CD4-positive, alpha-beta T cell (primary cell): ENCODE measurements around the gene GHR. TPM values are rescaled to one million over a fixed set of nuclear protein-coding genes. Genes with fewer than 3 reads are reported as not detected.
A peak's percentile ranks its signal among the peaks of the same experiment; 100 is the strongest.

Experiments used
- ATAC-seq: fragments of 200-7000 bp; cut with Tn5 transposase; one replicate; pipeline ENCODE4 v1.10.0; 2022; ENCODE audit warnings: mild to moderate bottlenecking; ENCODE audit not compliant: poor library complexity
- CTCF ChIA-PET: fragments of 350-600 bp; sonication (Branson Sonifier 250); formaldehyde crosslinking; loops from one replicate; lab custom pipeline; 2021; ENCODE audit warnings: antibody characterized with exemption, inconsistent platforms; lab: Charles Lee
- POLR2A ChIA-PET: fragments of 350-600 bp; sonication (Branson Sonifier 250); formaldehyde crosslinking; loops from one replicate; lab custom pipeline; 2021; ENCODE audit warnings: antibody characterized with exemption, inconsistent platforms; lab: Charles Lee
- DNase-seq, 14 experiments: peaks; one replicate each; pipeline ENCODE4 v3.0.0-alpha.2; 2013 to 2020; ENCODE audit warnings: mixed read lengths in 2 of 14
- H3K27ac ChIP-seq, 2 donors: one replicate each; pipeline versions ENCODE4 v1.5.1 to v1.7.0; 2013; ENCODE audit warnings: low read length in 2 of 2, low read depth in 1 of 2, mild to moderate bottlenecking in 1 of 2
- H3K27me3 ChIP-seq, 2 experiments: 1 replicate in 1 of 2; 2 replicates in 1 of 2; pipeline versions ENCODE4 v1.6.1 to v1.7.0; 2013; ENCODE audit warnings: low read length in 2 of 2, control low read depth in 1 of 2, mild to moderate bottlenecking in 1 of 2, moderate library complexity in 1 of 2; ENCODE audit not compliant: insufficient read depth in 2 of 2, control insufficient read depth in 1 of 2
- H3K36me3 ChIP-seq: one replicate; pipeline ENCODE4 v1.6.1; 2013; ENCODE audit warnings: low read length, control low read depth; ENCODE audit not compliant: insufficient read depth
- H3K4me1 ChIP-seq: one replicate; pipeline ENCODE4 v1.6.1; 2013; ENCODE audit warnings: low read length, control low read depth; ENCODE audit not compliant: insufficient read depth
- H3K4me3 ChIP-seq: one replicate; pipeline ENCODE4 v1.5.1; 2013; ENCODE audit warnings: mild to moderate bottlenecking, low read length, moderate library complexity
- H3K9me3 ChIP-seq, 2 experiments: 1 replicate in 1 of 2; 2 replicates in 1 of 2; pipeline versions ENCODE4 v1.6.1 to v1.7.0; 2013; ENCODE audit warnings: low read length in 2 of 2, mild to moderate bottlenecking in 2 of 2, control low read depth in 1 of 2, moderate library complexity in 1 of 2; ENCODE audit not compliant: control insufficient read depth in 1 of 2, insufficient read depth in 1 of 2
- H3K27ac Mint-ChIP-seq: one replicate; pipeline ENCODE4 v1.8.0; 2020; ENCODE audit warnings: mixed read lengths
- H3K27me3 Mint-ChIP-seq: one replicate; pipeline ENCODE4 v1.8.0; 2021; ENCODE audit warnings: mixed read lengths
- H3K36me3 Mint-ChIP-seq: one replicate; pipeline ENCODE4 v1.8.0; 2021; ENCODE audit warnings: low read depth, mixed read lengths
- H3K4me1 Mint-ChIP-seq: one replicate; pipeline ENCODE4 v1.8.0; 2021; ENCODE audit warnings: low read depth, mixed read lengths
- H3K4me3 Mint-ChIP-seq: one replicate; pipeline ENCODE4 v1.8.0; 2020; ENCODE audit warnings: mild to moderate bottlenecking, mixed read lengths
- H3K9me3 Mint-ChIP-seq: one replicate; pipeline ENCODE4 v1.8.0; 2020; ENCODE audit warnings: mixed read lengths
- CTCF ChIP-seq: fragments of 200-600 bp; IDR thresholded peaks from one replicate; pipeline ENCODE4 v1.8.0; 2022; ENCODE audit warnings: antibody characterized with exemption, mild to moderate bottlenecking
- intact Hi-C, 2 experiments: fragments of 100-400 bp; cut with DNase I in 1 of 2; cut with micrococcal nuclease in 1 of 2; formaldehyde crosslinking; loops; one replicate each; pipeline versions ENCODE4 v1.15.1 to v1.9.0; 2023 to 2025; cut with DNase I, micrococcal nuclease
- total RNA-seq, 174 experiments: library from RNA in 2 of 174; stranded (reverse) in 2 of 174; gene quantifications; one replicate each; pipeline ENCODE4 v1.2.3 and lab custom pipeline; 2021 to 2026

GHR gene
- total RNA-seq, 2 experiments from 2014 or later, result not detected

GRCh38 chr5:42740920-42741319 is 317.7 kb downstream of the GHR start:
- no peaks in the 10 kb centered on the region for H3K36me3 Mint-ChIP-seq
- CTCF ChIA-PET, result no interaction called here

GRCh38 chr5:42745426-42745825 is 322.2 kb downstream of the GHR start:
- Mint-ChIP-seq H3K4me1 (peaks cover 7% of the 10 kb centered on the region), H3K9me3 (no peaks in the 10 kb centered on the region), H3K36me3 (no peaks in the 10 kb centered on the region), H3K27me3 (no peaks in the 10 kb centered on the region), H3K27ac (no peak overlapping the region), H3K4me3 (no peak overlapping the region)
- ATAC-seq (no peak), DNase-seq (peak in 2 of 14 experiments; percentile 3 to 10)
- Histone ChIP-seq H3K36me3 (no peaks in the 10 kb centered on the region), H3K9me3 (no peaks in the 10 kb centered on the region), H3K4me1 (no peaks in the 10 kb centered on the region), H3K27ac (no peak overlapping the region), H3K4me3 (no peak overlapping the region), H3K27me3 (no peaks in the 10 kb centered on the region)
- no peak for TF ChIP-seq CTCF
- ChIA-PET CTCF (no interaction called here), POLR2A (no interaction called here)
- intact Hi-C loops, result no loop called here

More at GRCh38 chr5:42740920-42741319, 317.7 kb downstream of the GHR start:
- no peaks in the 10 kb centered on the region for H3K9me3 ChIP-seq
- Mint-ChIP-seq H3K27me3 (no peaks in the 10 kb centered on the region), H3K9me3 (no peaks in the 10 kb centered on the region), H3K4me3 (no peak overlapping the region), H3K27ac (no peak overlapping the region), H3K4me1 (no peaks in the 10 kb centered on the region)
- no peaks in the 10 kb centered on the region for H3K4me1 ChIP-seq
- H3K27me3 ChIP-seq, result no peaks in the 10 kb centered on the region
- no peak for DNase-seq
- no peak overlapping the region for H3K27ac ChIP-seq
- intact Hi-C loops, result no loop called here
- no peaks in the 10 kb centered on the region for H3K36me3 ChIP-seq
- POLR2A ChIA-PET, result no interaction called here
- no peak overlapping the region for H3K4me3 ChIP-seq
- TF ChIP-seq CTCF, result no peak
- no peak for ATAC-seq

GRCh38 chr5:42745856-42746255 is 322.6 kb downstream of the GHR start:
- ATAC-seq (no peak), DNase-seq (no peak)
- Histone ChIP-seq H3K4me1 (no peaks in the 10 kb centered on the region), H3K36me3 (no peaks in the 10 kb centered on the region), H3K9me3 (no peaks in the 10 kb centered on the region), H3K27ac (no peak overlapping the region), H3K27me3 (no peaks in the 10 kb centered on the region), H3K4me3 (no peak overlapping the region)
- H3K9me3 Mint-ChIP-seq, result no peaks in the 10 kb centered on the region
- H3K36me3 Mint-ChIP-seq, result no peaks in the 10 kb centered on the region
- ChIA-PET CTCF (no interaction called here), POLR2A (no interaction called here)
- peaks cover 7% of the 10 kb centered on the region for H3K4me1 Mint-ChIP-seq
- no peaks in the 10 kb centered on the region for H3K27me3 Mint-ChIP-seq
- H3K4me3 Mint-ChIP-seq, result no peak overlapping the region
- H3K27ac Mint-ChIP-seq, result no peak overlapping the region
- intact Hi-C loops, result no loop called here
- TF ChIP-seq CTCF, result no peak
